HUES64 (cell line): ENCODE measurements around the gene CCNG1.

Experiments used
- H3K27ac ChIP-seq: 2 replicates; pipeline ENCODE4 v1.7.0; 2013; ENCODE audit warnings: low read depth, low read length, inconsistent platforms
- H3K27me3 ChIP-seq: 2 replicates; pipeline ENCODE4 v1.6.1; 2013; ENCODE audit warnings: mild to moderate bottlenecking, low read length; ENCODE audit not compliant: insufficient read depth
- H3K36me3 ChIP-seq: 2 replicates; pipeline ENCODE4 v1.6.1; 2013; ENCODE audit warnings: mild to moderate bottlenecking, low read length; ENCODE audit not compliant: insufficient read depth
- H3K4me1 ChIP-seq: 2 replicates; pipeline ENCODE4 v1.6.1; 2013; ENCODE audit warnings: mild to moderate bottlenecking, low read length, moderate library complexity; ENCODE audit not compliant: insufficient read depth
- H3K4me3 ChIP-seq: 2 replicates; pipeline ENCODE4 v1.5.1; 2013; ENCODE audit warnings: mild to moderate bottlenecking, low read length, moderate library complexity
- H3K9ac ChIP-seq: 2 replicates; pipeline ENCODE4 v1.6.1; 2013; ENCODE audit warnings: mild to moderate bottlenecking, low read depth, low read length
- H3K9me3 ChIP-seq: 2 replicates; pipeline ENCODE4 v1.6.1; 2013; ENCODE audit warnings: low read depth, low read length; ENCODE audit not compliant: insufficient read depth
- WGBS: fragments of 150-250, 120-280 bp; methylation state at CpG from one replicate; pipeline ENCODE4 v1.1.7; 2013; ENCODE audit warnings: missing lambda C conversion rate; 5-methylcytosine and 5-hydroxymethylcytosine counted together

Gene CCNG1

GRCh38 chr5:163459819-163460561 lies 22.6 kb downstream of the CCNG1 start, which contains the start of gene NUDCD2:
TSS of gene NUDCD2 (minus strand) at chr5:163460102. CDS start at chr5:163460050, 52 bp downstream.
- H3K9me3 ChIP-seq = no peaks in the 10 kb centered on the region
- H3K4me3 ChIP-seq = peak within 1 kb of the TSS; percentile 95
- peaks cover 30% of the 10 kb centered on the region for H3K36me3 ChIP-seq
- H3K9ac ChIP-seq = peak within 1 kb of the TSS; percentile 97
- peak within 1 kb of the TSS; percentile 100 for H3K27ac ChIP-seq
- H3K4me1 ChIP-seq = peaks cover 8% of the 10 kb centered on the region; the same call in 1 of the 2 replicates
- no peaks in the 10 kb centered on the region for H3K27me3 ChIP-seq
- WGBS = under 1% methylated on average over 59 of the region's 59 CpGs

- Histone ChIP-seq H3K27ac (peak within 1 kb of the TSS; percentile 100), H3K9ac (peak within 1 kb of the TSS; percentile 97), H3K36me3 (peaks cover 30% of the 10 kb centered on the region), H3K9me3 (no peaks in the 10 kb centered on the region), H3K4me1 (peaks cover 8% of the 10 kb centered on the region; the same call in 1 of the 2 replicates), H3K27me3 (no peaks in the 10 kb centered on the region), H3K4me3 (peak within 1 kb of the TSS; percentile 95)
- WGBS = under 1% methylated on average over 23 of the region's 23 CpGs
Observed at GRCh38 chr5:163460562-163461171, 23.3 kb downstream of the CCNG1 start, which contains the start of gene HMMR. TSS of gene HMMR (plus strand) at chr5:163460632. CDS start at chr5:163460693, 61 bp downstream.

DNA sequence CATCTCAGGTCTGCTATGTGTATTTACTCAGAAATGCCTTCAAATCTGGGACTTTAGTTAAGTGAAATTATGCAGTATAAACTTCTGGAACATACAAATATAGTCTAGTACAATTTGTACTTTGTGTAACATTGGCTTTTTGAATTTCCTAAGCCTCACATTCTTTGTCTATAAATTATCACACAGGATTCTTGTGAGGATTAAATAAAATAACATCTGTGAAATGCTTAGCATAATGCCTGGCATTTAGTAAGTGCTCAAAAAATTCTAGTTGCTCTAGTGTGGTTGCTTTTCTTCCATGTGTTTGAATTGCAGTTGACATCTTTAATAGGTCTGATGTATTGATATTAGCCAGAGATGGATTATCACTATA lies 25.7 kb downstream of the CCNG1 start:
- H3K36me3 ChIP-seq = peaks cover 37% of the 10 kb centered on the region
- H3K9ac ChIP-seq = no peak overlapping the region
- H3K4me3 ChIP-seq = no peak overlapping the region
- no peak overlapping the region for H3K27ac ChIP-seq
- peaks cover 8% of the 10 kb centered on the region; the same call in 1 of the 2 replicates for H3K4me1 ChIP-seq
- no peaks in the 10 kb centered on the region for H3K9me3 ChIP-seq
- no peaks in the 10 kb centered on the region for H3K27me3 ChIP-seq

DNA sequence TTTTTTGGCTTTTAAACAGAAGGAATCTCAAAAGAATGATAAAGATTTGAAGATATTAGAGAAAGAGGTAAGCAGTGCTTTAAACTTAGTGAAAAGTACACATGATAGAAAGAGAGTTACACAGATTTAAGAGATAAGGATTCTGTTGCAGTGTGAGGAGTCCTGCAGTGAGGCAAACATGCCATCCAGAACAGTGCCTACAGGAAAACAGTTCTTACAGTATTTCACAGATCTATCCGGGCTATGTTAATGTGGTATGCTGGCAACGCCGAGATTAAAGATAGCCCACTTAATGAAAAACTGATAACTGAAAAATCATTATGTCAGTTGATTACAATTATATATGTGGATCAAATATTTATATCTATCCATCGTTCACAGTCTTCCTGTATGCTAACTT lies 30.3 kb downstream of the CCNG1 start:
- H3K9ac ChIP-seq = no peak overlapping the region
- H3K4me3 ChIP-seq = no peak overlapping the region
- no peak overlapping the region for H3K27ac ChIP-seq
- H3K36me3 ChIP-seq = peaks cover 81% of the 10 kb centered on the region
- no peaks in the 10 kb centered on the region for H3K4me1 ChIP-seq
- H3K27me3 ChIP-seq = no peaks in the 10 kb centered on the region
- 85% methylated on average over 3 of the region's 4 CpGs for WGBS
- no peaks in the 10 kb centered on the region for H3K9me3 ChIP-seq

DNA sequence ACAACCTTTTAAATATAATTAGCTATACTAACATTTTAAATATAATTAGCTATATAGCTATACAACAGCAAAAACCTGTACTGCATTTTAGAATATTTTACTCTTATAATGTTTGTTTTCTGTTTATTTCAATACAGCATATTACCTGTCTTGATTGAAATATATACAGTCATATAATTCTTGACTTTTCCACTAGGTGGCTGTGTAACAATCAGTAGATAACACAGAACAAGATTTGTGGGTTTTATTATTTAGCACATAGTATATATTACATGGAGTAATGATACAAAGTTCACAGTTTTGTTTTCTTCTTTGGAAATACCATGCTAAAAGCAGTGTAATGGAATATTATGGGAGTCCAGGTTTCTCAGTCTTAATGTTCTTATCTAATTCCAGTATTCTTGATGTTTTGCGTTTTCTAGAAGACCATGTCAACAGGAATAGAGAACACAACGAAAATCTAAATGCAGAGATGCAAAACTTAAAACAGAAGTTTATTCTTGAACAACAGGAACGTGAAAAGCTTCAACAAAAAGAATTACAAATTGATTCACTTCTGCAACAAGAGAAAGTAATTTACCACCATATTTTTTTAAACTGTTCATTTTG lies 36.3 kb downstream of the CCNG1 start:
- no peaks in the 10 kb centered on the region for H3K27me3 ChIP-seq
- no peak overlapping the region for H3K27ac ChIP-seq
- H3K36me3 ChIP-seq = peaks cover 98% of the 10 kb centered on the region
- 93% methylated on average over 3 of the region's 3 CpGs for WGBS
- H3K9me3 ChIP-seq = no peaks in the 10 kb centered on the region
- no peaks in the 10 kb centered on the region for H3K4me1 ChIP-seq
- H3K4me3 ChIP-seq = no peak overlapping the region
- no peak overlapping the region for H3K9ac ChIP-seq

DNA sequence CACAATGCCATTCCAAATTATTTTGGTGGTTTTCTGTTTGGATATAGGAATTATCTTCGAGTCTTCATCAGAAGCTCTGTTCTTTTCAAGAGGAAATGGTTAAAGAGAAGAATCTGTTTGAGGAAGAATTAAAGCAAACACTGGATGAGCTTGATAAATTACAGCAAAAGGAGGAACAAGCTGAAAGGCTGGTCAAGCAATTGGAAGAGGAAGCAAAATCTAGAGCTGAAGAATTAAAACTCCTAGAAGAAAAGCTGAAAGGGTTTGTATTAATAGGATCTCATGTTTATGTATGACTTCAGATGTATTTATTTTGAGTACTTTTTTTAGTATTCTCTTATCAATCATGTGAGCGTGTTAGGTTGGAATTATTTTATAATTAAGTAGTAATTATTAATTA lies 38.0 kb downstream of the CCNG1 start:
- Histone ChIP-seq H3K9me3 (no peaks in the 10 kb centered on the region), H3K36me3 (peaks cover 100% of the 10 kb centered on the region), H3K9ac (no peak overlapping the region), H3K27ac (no peak overlapping the region), H3K4me3 (no peak overlapping the region), H3K27me3 (no peaks in the 10 kb centered on the region), H3K4me1 (no peaks in the 10 kb centered on the region)
- WGBS = 92% methylated on average over 1 of the region's 2 CpGs

DNA sequence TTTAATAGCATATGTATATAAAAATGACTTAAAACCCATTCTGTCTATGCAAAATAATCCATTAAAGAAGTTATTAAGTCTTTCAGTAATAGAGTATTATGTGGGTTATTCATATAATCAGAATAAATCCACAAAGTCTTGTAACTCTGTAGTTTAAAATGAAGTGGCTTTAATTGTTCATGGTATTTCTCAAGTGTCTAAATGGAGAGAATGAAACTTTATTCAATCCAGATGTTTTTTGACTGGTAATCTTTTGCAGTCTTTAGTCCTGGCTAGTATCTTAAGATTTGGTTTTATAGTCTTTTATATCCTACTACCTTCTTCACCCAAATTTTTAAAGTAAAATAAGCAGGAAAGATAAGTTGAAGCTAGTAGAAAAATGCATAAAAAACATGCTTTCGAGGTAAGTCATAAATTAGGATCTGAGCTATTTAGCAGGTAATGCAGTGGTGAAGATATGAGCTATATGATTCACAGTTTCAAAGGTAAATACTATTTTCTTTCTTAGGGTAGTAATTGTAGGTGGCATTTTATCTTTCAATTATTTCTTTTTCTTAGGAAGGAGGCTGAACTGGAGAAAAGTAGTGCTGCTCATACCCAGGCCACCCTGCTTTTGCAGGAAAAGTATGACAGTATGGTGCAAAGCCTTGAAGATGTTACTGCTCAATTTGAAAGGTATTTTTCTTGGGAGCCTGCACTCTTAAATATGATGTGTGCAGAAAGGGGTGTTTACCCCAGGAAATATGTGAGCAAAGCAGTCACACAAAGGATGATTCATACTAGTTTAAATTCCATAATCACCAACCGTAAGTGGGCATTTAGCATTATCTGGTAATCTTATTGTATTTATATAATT lies 41.0 kb downstream of the CCNG1 start:
- Histone ChIP-seq H3K4me1 (no peaks in the 10 kb centered on the region), H3K4me3 (no peak overlapping the region), H3K9ac (no peak overlapping the region), H3K36me3 (peaks cover 96% of the 10 kb centered on the region), H3K9me3 (no peaks in the 10 kb centered on the region), H3K27ac (no peak overlapping the region), H3K27me3 (no peaks in the 10 kb centered on the region)
- WGBS = 94% methylated on average over 1 of the region's 2 CpGs

DNA sequence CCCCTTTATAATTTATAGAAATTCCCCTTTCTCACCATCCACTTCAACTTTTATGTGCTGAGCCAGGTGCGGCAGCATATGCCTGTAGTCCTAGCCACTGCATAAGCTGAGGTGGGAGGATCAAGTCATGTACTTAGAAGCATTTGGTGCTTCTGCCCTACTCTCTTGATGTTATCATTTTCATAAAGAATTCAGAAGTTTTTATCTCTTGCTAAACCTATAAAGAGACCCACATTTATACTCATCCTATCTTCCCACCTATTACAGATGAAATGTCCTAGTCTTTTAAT lies 41.5 kb downstream of the CCNG1 start:
- Histone ChIP-seq H3K36me3 (peaks cover 96% of the 10 kb centered on the region), H3K27me3 (no peaks in the 10 kb centered on the region), H3K9me3 (no peaks in the 10 kb centered on the region), H3K27ac (no peak overlapping the region), H3K4me1 (no peaks in the 10 kb centered on the region), H3K4me3 (no peak overlapping the region), H3K9ac (no peak overlapping the region)
- WGBS = 100% methylated on average over 1 of the region's 1 CpG

DNA sequence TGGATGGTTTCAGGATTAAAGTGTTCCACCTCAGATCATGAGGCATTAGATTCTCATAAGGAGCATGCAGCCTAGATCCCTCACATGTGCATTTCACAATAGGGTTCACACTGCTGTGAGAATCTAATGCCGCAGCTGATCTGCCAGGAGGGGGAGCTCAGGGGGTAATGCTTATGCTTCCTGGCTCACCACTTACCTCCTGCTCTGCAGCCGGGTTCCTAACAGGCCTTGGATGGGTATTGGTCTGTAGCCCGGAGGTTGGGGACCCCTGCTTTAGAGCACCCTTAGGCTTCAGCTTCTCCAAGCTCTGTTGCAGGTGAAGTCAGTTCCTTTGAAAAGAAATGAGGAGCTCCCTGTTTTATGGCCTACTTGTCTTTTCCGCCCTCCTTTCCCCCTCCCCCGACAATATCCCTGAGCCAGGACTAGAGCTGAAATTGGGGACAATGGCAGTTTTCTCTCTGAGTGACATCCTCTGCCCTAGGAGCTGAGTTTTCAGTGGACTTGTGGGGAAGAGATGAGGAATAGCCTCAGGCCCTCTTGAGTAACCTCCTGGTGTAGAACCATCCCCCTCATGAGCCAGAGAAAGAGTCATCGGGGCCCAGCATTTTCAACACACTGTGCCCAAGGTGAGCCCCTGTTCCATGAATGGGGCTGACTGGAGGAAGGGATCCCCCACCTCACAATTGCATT lies 51.8 kb downstream of the CCNG1 start:
- Histone ChIP-seq H3K4me1 (peaks cover 3% of the 10 kb centered on the region; the same call in 1 of the 2 replicates), H3K27ac (no peak overlapping the region), H3K27me3 (no peaks in the 10 kb centered on the region), H3K9ac (no peak overlapping the region), H3K36me3 (peaks cover 78% of the 10 kb centered on the region), H3K4me3 (no peak overlapping the region), H3K9me3 (peaks cover 5% of the 10 kb centered on the region; the same call in 1 of the 2 replicates)
- 85% methylated on average over 6 of the region's 6 CpGs for WGBS

- no peak overlapping the region for H3K4me3 ChIP-seq
- H3K27me3 ChIP-seq = no peaks in the 10 kb centered on the region
- peaks cover 5% of the 10 kb centered on the region; the same call in 1 of the 2 replicates for H3K9me3 ChIP-seq
- peaks cover 73% of the 10 kb centered on the region for H3K36me3 ChIP-seq
- H3K4me1 ChIP-seq = peaks cover 3% of the 10 kb centered on the region; the same call in 1 of the 2 replicates
- WGBS = 89% methylated on average over 3 of the region's 3 CpGs
- no peak overlapping the region for H3K27ac ChIP-seq
- H3K9ac ChIP-seq = no peak overlapping the region
Observed at GRCh38 chr5:163489745-163490075, 52.3 kb downstream of the CCNG1 start.
